ENCODE results near the gene UBE2Q2.
"Not testable (repeated sequence)": the region's sequence is repeated elsewhere in the genome, so short reads cannot be mapped to it uniquely, and the experiment has no call there.

The UBE2Q2 gene

GRCh38 chr15:75864213-75865059 lies 21.2 kb downstream of the UBE2Q2 start:
- DNase-seq (ENCODE audit: low spot score), result no peak

DNA sequence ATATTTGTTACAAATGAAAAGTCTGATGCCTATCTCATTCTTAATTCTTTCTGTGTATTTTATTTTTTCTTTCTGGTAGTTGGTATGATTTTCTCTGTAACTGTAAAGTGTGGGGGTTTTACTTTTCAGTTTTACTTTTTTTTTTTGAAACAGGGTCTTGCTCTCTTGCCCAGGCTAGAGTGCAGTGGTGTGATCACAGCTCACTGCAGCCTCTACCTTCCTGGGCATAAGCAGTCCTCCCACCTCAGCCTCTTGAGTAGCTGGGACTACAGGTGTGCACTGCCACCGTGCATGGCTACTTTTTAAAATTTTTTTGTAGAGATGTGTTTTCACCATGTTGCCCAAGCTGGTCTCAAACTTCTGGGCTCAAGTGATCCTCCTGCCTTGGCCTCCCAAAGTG lies 22.8 kb downstream of the UBE2Q2 start:
- DNase-seq (ENCODE audit: low spot score), result not testable (repeated sequence)

DNA sequence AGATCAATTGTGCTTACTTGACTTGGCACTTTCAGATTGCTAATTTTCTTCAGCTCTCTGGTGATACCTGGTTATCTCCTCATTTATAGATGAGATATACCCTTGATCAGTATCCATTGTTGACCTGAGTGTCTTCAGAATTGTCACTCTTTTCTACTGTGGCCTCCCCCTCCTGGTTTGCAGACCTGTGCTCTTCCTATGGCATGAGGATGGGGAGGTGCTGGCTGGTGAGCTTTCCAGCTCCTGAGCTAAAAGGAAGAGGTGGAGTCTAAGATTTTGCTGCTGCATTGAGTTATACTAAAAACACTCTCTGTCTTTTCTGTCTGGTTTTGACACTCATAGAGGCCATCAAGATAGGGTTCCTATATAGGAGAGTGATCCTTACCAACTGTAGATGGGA lies 23.7 kb downstream of the UBE2Q2 start:
- DNase-seq (ENCODE audit: low spot score), result no peak

- DNase-seq (ENCODE audit: low spot score), result no peak
These were observed 24.2 kb downstream of the UBE2Q2 start for GRCh38 chr15:75867449-75867848.

GRCh38 chr15:75868019-75868418 lies 24.8 kb downstream of the UBE2Q2 start:
- no peak for DNase-seq (ENCODE audit: low spot score)

DNA sequence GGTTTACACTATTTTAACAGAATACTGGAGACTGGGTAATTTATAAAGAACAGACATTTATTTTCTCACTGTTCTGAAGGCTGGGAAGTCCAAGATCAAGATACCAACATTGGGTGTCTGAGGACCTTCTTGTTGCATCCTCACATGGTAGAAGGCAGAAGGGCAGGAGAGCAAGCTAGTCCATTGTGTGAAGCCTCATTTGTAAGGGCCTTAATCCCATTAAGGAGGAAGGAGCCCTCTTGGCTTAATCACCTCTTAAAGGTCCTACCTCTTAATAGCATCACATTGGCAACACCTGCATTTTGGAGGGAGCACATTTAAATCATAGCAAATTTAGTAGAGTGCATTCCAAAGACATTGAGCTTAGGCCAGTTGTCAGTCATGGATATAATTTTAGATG lies 26.2 kb downstream of the UBE2Q2 start:
- no peak for DNase-seq (ENCODE audit: low spot score)

- DNase-seq (ENCODE audit: low spot score), result not testable (repeated sequence)
These were observed 28.3 kb downstream of the UBE2Q2 start for GRCh38 chr15:75871589-75871988.

- DNase-seq (ENCODE audit: low spot score), result no peak
These were observed 29.2 kb downstream of the UBE2Q2 start for GRCh38 chr15:75872403-75872990.

GRCh38 chr15:75884041-75884440 lies 40.8 kb downstream of the UBE2Q2 start:
- no peak for DNase-seq (ENCODE audit: low spot score)

DNA sequence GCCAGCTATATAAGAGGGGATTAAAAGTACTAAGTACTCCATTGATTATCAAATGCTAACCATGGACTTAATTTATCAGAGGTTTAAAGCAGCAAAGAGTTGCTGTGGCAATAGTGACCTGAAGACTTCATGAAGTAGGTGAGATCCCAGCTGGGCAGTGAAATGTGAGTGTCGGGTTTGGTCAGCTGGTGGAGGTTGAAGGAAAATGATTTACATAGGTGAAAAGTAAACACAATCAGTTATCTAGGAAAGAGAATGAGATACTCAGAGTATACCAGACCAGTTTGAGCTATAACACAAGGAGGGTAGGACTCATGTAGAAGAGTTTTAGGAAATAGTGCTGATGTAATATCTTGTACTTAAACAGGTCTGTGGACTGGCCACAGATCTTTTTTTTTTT lies 43.9 kb downstream of the UBE2Q2 start:
- DNase-seq (ENCODE audit: low spot score), result no peak

DNA sequence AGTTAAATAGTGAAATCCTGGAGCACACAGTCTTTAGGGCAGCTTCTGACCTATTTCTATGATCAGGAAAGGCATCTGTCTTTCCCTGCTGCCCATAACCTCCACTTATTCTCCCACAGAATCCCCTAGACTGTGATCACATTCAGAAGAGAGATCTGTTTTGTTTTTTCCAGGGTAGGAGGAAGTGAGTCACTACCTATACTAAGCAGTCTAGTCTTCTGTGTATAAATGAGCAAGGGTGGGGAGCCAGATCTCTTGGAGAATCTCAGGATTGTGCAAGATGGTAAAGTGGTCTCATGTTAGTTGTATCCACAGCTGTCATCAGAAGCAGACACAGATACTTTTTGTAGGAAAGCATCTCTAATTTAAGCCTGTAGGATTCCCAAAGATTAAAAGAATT lies 48.6 kb downstream of the UBE2Q2 start:
- no peak for DNase-seq (ENCODE audit: low spot score)

DNA sequence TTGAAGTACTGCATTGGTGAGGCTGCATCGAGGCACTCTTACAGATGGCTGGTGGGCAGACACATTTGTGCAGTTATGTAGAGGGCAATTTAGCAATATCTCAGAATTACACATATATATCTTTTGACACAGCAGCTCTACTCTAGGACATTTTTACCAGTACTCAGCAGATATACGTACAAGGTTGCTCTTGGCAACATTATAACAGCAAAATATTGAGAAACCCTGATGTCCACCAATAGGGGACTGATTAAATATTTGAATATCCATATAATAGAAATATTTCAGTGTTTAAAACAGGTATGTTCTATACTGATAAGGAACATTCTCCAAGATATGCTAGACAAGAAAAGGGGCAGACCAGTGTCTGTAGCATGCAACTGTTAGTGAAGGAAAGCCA lies 52.5 kb downstream of the UBE2Q2 start:
- no peak for DNase-seq (ENCODE audit: low spot score)

DNA sequence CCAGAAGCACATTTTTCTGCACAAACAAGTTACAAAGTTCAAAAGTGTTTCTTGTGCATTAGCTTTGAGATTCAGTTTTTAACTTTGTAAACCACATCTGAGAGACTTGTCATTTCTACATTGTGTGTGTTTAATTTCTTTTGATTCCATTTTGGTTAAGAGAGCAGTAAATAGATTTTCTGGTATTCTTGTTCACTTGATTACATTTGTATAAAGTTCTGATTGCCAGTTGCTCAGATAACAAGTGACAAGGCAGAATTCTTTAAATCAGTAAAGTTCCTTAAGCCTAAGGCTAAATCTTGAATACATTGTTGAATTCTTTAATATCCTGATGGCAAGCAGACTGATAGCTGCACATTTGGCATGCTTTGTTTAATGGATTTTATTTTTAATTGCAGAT lies 57.3 kb downstream of the UBE2Q2 start:
- no peak for DNase-seq (ENCODE audit: low spot score)

DNA sequence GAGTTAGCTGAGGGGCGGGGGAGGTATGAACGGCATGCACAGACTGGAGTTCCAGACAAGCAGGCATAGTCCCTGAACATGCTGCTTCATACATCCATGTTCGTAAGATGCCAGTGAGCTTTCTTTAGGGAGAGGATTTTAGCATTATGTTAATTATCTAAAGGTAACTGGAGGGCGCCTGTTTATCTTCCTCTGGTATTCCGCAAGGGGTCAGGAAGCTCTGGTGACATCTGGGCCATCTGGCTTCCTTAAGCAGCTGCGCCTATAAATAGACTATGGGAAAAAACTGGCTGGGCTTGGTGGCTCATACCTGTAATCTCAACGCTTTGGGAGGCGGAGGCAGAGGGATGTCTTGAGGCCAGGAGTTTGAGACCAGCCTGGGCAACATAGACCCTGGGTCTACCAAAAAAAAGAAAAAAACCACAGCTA lies 58.9 kb downstream of the UBE2Q2 start:
- DNase-seq (ENCODE audit: low spot score), result no peak

- DNase-seq (ENCODE audit: low spot score), result peak; percentile 91
These were observed 60.3 kb downstream of the UBE2Q2 start, which contains the start of gene FBXO22 for GRCh38 chr15:75903331-75904239. Gene FBXO22, plus strand, starts transcription at chr15:75903878. Its CDS starts 86 bp downstream, at chr15:75903964.

DNA sequence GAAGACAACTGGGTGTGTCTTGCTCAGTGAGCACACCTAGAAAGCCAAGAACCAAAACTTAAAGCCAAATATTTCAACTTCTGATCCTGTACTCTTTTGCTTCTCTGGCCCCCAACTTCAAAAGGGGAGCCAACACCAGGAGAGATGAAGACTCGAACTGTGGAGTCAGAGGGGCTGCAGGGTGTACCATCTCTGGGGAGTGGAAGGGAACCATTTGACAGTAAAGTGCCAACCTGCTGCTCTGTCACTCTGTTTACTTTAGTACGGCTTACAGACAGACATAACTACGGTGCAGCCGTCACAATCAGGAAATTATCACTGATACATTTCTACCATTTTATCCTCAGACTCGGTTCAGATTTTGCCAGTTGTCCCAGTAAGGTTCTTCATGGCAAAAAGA lies 62.0 kb downstream of the UBE2Q2 start:
- no peak for DNase-seq (ENCODE audit: low spot score)

GRCh38 chr15:75910355-75910754 lies 67.1 kb downstream of the UBE2Q2 start:
- not testable (repeated sequence) for DNase-seq (ENCODE audit: low spot score)

- no peak for DNase-seq (ENCODE audit: low spot score)
These were observed 73.7 kb downstream of the UBE2Q2 start for GRCh38 chr15:75916978-75917377.

GRCh38 chr15:75918135-75918534 lies 74.9 kb downstream of the UBE2Q2 start:
- no peak for DNase-seq (ENCODE audit: low spot score)

GRCh38 chr15:75920079-75920478 lies 76.8 kb downstream of the UBE2Q2 start:
- DNase-seq (ENCODE audit: low spot score), result no peak

- no peak for DNase-seq (ENCODE audit: low spot score)
These were observed 78.8 kb downstream of the UBE2Q2 start for GRCh38 chr15:75921732-75922703.

Data from left forelimb (tissue), 1 donor.